AML-193 (cell line): ENCODE results near the gene CYYR1.
"Not testable (repeated sequence)": the region's sequence is repeated elsewhere in the genome, so short reads cannot be mapped to it uniquely, and the experiment has no call there.

Experiments
- DNase-seq, 2 experiments: peaks; one replicate each; lab custom pipeline; 2025; lab: John Stamatoyannopoulos, UW

CYYR1 gene

GRCh38 chr21:26489781-26490180, 83.3 kb downstream of the CYYR1 start:
- DNase-seq = no peak

DNA sequence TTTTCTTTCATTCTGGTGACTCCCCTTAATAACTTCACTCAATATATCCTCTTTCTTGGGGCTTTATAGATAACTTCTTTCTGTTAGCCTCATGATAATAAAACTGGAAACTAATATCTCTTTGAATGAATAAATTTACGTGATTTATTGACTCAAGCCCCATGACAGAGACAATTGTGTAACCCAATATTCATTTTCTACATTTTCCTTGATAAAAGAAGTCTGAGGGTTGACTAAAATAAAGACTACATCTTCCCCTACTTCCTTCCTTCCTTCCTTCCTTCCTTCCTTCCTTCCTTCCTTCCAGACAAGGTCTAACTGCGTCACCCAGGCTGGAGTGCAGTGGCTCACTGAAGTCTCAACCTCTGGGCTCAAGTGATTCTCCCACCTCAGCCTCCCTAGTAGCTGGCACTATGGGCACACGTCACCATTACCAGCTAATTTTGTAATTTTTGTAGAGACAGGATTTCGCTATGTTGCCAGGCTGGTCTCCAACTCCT, 85.1 kb downstream of the CYYR1 start:
- DNase-seq = no peak

GRCh38 chr21:26473471-26473870, 99.6 kb downstream of the CYYR1 start:
- DNase-seq = no peak

- DNase-seq = no peak
These were observed 102.0 kb downstream of the CYYR1 start for GRCh38 chr21:26471099-26471471.

DNA sequence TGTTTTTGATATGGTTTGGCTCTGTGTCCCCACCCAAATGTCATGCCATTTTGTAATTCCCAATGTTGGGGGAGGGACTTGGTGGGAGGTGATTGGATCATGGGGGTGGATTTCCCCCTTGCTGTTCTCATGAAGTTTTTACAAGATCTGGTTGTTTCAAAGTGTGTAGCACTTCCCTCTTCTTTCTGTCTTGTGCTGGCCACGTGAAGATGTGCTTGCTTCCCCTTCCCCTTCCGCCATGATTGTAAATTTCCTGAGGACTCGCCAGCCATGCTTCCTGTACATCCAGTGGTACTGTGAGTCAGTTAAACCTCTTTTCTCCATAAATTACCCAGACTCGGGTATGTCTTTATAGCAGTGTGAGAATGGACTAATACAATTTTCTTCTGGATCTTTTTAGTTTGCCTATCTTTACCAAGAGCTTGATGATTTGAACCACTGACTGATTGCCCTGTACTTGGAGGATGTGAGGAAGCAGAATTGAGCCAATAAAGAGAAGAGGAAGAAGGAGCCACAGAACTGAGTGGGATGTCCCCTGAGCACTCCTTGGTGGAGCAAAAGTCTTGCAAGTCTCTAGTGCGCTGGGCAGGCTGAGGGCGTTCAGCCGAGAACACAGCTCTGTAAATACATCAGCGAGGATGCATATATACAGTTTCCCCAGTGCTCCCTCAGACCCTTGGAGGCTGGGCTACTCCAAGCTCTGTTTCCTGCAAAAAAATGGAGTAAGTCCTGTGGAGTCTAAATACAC, 102.6 kb downstream of the CYYR1 start:
- no peak for DNase-seq

DNA sequence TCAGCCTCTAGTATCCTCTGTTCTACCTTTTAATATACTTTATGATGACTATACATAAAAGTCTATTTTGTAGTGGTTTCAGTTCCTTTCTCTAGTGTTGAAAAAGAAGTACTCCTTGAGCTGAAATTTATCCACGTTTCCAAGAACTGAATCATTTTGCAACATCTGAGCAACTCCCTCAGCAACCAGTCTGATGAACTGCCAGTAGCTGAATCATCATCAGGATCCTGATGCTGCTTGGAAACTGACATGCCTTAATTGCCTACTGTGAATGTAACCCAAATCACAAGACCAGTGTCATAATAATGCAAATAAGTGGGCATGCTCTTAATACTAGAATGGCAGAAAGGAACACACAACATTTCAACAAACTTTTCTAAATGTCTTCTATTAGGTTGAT, 103.3 kb downstream of the CYYR1 start:
- DNase-seq = no peak

- DNase-seq = no peak
These were observed 107.2 kb downstream of the CYYR1 start for GRCh38 chr21:26465916-26466315.

GRCh38 chr21:26461500-26461899, 111.6 kb downstream of the CYYR1 start:
- no peak for DNase-seq

GRCh38 chr21:26460621-26461020, 112.5 kb downstream of the CYYR1 start:
- DNase-seq = no peak

- not testable (repeated sequence) for DNase-seq
These were observed 114.2 kb downstream of the CYYR1 start for GRCh38 chr21:26458854-26459253.

- DNase-seq = no peak
These were observed 115.3 kb downstream of the CYYR1 start for GRCh38 chr21:26457817-26458216.

- no peak for DNase-seq
These were observed 119.8 kb downstream of the CYYR1 start for GRCh38 chr21:26453267-26453666.

DNA sequence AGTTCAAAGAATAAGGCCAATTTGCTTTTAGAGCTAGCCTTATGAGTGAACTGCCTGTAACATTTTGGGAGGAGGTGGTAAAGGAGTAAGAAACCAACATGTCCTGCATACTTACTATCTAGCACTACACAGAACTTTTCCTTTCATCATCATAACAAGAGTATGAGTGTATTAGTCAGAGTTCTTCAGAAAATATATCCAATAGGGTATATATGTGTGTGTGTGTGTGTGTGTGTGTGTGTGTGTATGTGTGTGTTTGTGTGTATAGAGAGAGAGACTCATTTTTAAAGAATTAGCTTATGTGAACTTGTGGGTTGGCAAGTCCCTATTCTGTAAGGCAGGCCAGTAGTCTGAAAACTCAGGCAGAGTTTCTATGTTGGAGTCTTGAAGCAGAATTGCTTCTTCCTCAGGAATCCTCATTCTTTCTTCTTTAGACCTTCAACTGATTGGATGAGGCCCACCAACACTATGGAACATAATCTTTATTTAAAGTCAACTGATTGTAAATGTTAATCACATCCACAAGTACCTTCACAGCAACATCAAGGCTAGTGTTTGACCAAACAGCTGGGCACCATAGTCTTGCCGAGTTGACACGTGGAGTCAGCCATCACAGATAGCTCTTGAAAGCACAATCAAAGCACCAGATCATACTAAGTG, 121.9 kb downstream of the CYYR1 start:
- no peak for DNase-seq

GRCh38 chr21:26449161-26449560, 123.9 kb downstream of the CYYR1 start:
- no peak for DNase-seq

DNA sequence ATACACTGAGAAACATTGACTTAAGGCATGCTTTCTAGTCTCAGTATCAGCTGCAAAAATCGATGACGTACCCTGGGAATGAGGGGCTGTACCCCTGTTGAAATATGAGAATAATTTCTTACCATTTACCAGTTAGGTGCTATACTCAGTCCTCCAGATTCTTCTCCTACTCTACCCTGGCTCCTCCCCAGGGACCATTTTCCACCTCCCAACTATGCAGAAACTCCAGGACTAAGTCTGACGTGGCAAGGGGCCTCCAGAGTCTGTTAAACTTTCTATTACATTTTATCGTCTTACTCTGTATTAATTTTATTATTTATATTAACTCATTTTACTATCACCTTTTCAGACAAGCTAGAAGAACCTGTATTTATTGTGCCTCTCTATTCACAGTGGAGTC, 124.3 kb downstream of the CYYR1 start:
- DNase-seq = no peak

DNA sequence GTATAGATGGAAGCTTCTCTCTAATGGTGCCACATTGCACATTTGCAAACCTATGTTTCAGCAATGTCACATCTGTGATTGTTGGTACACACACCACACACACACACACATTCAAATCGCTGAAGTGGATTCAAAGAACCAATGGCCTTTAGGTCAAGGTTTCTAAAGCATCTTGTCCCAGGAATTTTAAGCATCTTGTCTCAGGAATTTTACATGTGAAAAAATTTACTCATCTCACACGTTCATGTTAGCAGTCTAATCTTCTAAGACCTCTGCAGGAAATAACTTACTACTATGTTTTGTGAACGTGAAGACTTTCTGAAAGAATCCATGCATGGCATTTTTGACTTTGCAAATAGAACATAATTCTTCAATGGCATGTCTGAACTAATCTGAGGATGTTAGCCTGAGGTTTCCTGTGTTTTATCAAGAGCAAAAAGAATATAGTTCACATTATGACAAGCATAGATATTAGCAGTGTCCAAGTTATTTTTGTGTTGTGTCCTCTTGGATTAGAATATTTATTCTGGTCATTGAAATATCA, 125.1 kb downstream of the CYYR1 start:
- DNase-seq = no peak

DNA sequence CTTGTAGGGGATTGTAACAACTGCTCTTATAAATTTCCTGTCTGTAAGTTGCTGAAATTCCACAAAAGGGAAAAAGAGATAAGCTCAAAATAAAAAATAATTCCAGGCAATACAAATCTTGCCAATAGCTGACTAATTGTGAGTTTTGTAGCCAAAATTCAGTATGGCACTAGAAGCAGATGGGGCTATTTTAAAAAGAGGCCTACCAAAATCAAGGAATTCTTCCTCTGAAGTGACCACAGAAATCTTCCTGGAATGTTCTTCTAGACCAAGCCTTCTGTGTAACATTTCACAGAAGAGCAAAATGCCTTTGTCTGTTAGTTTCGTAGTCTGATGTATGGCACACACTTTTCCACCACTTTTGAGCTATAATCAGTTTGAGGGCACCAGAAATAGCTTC, 127.6 kb downstream of the CYYR1 start:
- DNase-seq = no peak

DNA sequence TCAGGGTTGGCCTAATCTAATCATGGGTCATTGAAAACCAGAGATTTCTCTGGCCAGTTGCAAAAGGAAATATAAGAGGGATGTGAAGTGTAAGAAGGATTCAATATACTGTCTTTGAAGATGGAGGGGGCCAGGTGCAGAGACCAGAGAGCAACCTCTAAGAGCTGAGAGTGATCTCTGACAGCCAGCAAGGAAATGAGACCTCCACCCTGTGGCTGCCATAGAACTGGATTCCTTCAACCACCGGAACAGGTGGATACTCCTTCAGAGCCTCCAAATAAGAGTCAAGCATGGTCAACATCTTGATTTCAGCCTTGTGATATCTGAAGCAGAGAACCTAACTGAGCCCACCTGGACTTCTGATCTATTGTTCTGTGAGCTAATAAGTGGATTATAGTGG, 128.4 kb downstream of the CYYR1 start:
- DNase-seq = no peak

DNA sequence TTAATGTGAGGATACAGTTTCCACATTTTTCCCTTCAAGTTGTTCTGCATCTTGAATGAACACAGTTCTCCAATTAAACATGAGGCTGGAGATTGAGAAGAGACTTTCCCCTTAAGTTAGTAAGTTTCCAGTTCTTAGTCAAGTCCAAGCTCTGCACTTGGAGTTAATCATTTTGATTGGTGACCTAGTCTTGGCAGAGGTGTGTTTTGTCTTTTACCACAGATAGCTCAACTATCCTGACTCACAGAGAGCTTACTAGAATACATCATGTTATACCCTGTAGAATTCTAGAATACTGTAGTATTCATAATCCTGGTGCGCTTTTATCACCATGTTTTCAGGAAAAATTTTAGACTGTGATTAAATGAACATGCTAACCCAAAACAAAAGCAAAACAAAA, 129.2 kb downstream of the CYYR1 start:
- DNase-seq = no peak

DNA sequence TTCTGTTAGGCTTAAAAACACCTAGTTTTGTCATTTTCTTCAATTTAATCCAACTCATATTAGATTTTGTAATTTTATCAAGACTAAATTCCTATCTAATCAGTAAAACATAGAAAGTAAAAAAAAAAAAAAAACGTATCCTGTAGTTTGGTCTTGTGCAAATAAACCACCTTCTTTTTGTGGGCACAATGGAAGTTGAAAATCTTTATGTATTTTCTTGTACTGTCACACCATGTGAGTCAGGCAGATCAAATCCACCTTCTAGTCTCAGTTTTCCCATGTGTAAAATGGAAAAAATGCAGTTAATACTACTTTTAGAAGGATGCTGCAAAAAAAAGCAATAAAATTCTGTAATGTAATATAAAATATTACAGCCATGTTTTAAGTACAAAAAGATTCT, 129.8 kb downstream of the CYYR1 start:
- DNase-seq = no peak

DNA sequence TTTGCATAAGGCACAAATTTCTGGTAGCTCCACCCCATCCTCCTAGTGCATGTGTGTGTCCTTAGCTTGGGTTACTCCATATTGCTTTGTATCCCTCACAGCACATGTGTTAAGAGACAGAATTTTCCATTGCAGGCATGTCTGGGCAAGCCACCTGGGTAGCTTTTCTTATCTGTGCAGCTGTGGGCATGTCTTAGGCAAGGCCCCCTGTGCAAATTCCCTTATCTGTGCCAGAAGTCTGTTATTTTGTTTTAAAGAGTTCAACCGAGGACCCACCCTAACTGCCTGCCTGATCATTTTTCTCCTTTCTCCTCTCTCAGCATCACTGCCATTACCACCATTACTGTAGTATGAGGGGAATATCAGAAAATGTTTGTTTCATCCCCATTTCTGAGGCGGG, 131.9 kb downstream of the CYYR1 start:
- DNase-seq = no peak

GRCh38 chr21:26438976-26439375, 134.1 kb downstream of the CYYR1 start:
- DNase-seq = no peak

- DNase-seq = no peak
These were observed 135.6 kb downstream of the CYYR1 start for GRCh38 chr21:26437326-26438009.
